ENCODE measurements around the gene OTC.

- TF ChIP-seq POLR2AphosphoS5 (IDR thresholded peaks at IDR 0.05) (no peak), POLR2A (IDR thresholded peaks at IDR 0.05) (no peak)
Observed at GRCh38 chrX:38374431-38374830, 22.0 kb downstream of the OTC start.
